ENCODE results near the gene VPS13D. TPM values are rescaled to one million over a fixed set of nuclear protein-coding genes. Genes with fewer than 3 reads are reported as not detected.
A peak's percentile ranks its signal among the peaks of the same experiment; 100 is the strongest.

VPS13D gene
- total RNA-seq, 1 experiment from 2014 or later, result 33.1 TPM

DNA sequence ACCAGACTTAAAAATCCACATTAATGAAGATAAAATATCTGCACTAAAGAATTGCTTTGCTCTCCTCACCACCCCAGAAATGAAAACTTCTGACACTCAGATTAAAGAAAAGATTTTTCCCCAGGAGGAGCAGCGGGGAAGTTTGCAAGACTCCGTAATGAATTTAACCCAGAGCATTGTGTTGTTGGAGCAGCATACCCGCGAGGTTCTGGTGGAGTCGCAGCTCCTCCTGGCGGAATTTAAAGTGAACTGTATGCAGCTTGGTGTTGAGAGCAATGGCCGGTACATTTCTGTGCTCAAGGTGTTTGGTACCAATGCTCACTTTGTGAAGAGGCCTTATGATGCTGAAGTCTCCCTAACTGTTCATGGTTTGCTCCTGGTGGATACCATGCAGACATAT, 46.4 kb downstream of the VPS13D start:
- peaks cover 21% of the 10 kb centered on the region for H3K36me3 ChIP-seq (ENCODE audit: control insufficient read depth, insufficient read depth, low read length)
- BruUV-seq (replicated peaks), result no TSS peak
- in situ Hi-C loops (cut with HindIII; ENCODE audit: low pct_unique_long_range_greater_than_20kb, low sequenced_read_pairs), result no loop called here
- POLR2A ChIA-PET, result no interaction called here
- CTCF ChIA-PET, result interaction anchor here (0.5 to 1.1 kb wide), 6 partner anchors 11 to 367 kb away, joined by 3 to 9 read pairs (median 4); no protein-coding TSS in a partner anchor
- H3K4me3 ChIP-seq (ENCODE audit: low read depth in 2 of 2, low read length in 2 of 2), result no peak overlapping the region
- H3K4me1 ChIP-seq (ENCODE audit: control insufficient read depth, insufficient read depth, low read length), result peaks cover 9% of the 10 kb centered on the region
- peak; percentile 86 for ATAC-seq
- TF ChIP-seq, protein P1, sequence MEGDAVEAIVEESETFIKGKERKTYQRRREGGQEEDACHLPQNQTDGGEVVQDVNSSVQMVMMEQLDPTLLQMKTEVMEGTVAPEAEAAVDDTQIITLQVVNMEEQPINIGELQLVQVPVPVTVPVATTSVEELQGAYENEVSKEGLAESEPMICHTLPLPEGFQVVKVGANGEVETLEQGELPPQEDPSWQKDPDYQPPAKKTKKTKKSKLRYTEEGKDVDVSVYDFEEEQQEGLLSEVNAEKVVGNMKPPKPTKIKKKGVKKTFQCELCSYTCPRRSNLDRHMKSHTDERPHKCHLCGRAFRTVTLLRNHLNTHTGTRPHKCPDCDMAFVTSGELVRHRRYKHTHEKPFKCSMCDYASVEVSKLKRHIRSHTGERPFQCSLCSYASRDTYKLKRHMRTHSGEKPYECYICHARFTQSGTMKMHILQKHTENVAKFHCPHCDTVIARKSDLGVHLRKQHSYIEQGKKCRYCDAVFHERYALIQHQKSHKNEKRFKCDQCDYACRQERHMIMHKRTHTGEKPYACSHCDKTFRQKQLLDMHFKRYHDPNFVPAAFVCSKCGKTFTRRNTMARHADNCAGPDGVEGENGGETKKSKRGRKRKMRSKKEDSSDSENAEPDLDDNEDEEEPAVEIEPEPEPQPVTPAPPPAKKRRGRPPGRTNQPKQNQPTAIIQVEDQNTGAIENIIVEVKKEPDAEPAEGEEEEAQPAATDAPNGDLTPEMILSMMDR (IDR thresholded peaks at IDR 0.05), result peak; percentile 88
- TF ChIP-seq TCF7L2 (IDR thresholded peaks at IDR 0.05; ENCODE audit: low read depth, low read length), result no peak
- no peak for TF ChIP-seq SIN3A (IDR thresholded peaks at IDR 0.05; ENCODE audit: borderline replicate concordance, insufficient read depth, low read depth, low read length)
- TF ChIP-seq POLR2AphosphoS5 (IDR thresholded peaks at IDR 0.05; ENCODE audit: low read depth, low read length), result no peak
- TF ChIP-seq, protein P2, sequence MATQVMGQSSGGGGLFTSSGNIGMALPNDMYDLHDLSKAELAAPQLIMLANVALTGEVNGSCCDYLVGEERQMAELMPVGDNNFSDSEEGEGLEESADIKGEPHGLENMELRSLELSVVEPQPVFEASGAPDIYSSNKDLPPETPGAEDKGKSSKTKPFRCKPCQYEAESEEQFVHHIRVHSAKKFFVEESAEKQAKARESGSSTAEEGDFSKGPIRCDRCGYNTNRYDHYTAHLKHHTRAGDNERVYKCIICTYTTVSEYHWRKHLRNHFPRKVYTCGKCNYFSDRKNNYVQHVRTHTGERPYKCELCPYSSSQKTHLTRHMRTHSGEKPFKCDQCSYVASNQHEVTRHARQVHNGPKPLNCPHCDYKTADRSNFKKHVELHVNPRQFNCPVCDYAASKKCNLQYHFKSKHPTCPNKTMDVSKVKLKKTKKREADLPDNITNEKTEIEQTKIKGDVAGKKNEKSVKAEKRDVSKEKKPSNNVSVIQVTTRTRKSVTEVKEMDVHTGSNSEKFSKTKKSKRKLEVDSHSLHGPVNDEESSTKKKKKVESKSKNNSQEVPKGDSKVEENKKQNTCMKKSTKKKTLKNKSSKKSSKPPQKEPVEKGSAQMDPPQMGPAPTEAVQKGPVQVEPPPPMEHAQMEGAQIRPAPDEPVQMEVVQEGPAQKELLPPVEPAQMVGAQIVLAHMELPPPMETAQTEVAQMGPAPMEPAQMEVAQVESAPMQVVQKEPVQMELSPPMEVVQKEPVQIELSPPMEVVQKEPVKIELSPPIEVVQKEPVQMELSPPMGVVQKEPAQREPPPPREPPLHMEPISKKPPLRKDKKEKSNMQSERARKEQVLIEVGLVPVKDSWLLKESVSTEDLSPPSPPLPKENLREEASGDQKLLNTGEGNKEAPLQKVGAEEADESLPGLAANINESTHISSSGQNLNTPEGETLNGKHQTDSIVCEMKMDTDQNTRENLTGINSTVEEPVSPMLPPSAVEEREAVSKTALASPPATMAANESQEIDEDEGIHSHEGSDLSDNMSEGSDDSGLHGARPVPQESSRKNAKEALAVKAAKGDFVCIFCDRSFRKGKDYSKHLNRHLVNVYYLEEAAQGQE (IDR thresholded peaks at IDR 0.05; ENCODE audit: insufficient read depth in 1 of 2, low read depth in 2 of 2, low read length in 1 of 2), result no peak
- H3K27me3 ChIP-seq (ENCODE audit: control insufficient read depth, insufficient read depth, low read length), result no peaks in the 10 kb centered on the region
- DNase-seq (ENCODE audit: low read depth, low spot score), result no peak
- no peak overlapping the region for H3K27ac ChIP-seq (ENCODE audit: low read length)
- H3K9me3 ChIP-seq (ENCODE audit: control insufficient read depth, insufficient read depth, low read depth, low read length), result no peaks in the 10 kb centered on the region
- intact Hi-C loops (cut with micrococcal nuclease; ENCODE audit: unreplicated experiment), result loop anchor here (5.0 kb wide), 1 partner anchor 381 kb away; no protein-coding TSS in a partner anchor

DNA sequence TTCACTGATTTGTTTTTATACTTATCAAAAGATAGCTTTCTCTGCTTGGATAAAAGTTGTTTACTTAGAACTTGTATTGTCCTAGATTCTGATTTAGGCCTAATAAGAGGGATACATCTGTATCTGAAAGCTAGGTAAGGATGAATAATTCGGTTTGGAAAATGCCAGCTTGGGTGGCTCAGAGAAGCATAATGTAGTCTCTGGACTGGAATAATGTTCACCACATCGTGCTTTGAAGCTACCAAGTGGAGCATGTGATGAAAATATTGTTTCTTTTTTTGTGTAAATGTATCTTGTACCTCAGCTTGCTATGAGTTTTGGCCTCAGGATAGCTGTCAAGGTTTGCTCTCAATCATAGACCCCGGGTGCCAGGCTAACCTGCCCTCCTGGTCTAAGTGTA, 49.2 kb downstream of the VPS13D start:
- no peak for TF ChIP-seq TCF7L2 (IDR thresholded peaks at IDR 0.05; ENCODE audit: low read depth, low read length)
- TF ChIP-seq, protein P2 (IDR thresholded peaks at IDR 0.05; ENCODE audit: insufficient read depth in 1 of 2, low read depth in 2 of 2, low read length in 1 of 2), result no peak
- TF ChIP-seq, protein P1 (IDR thresholded peaks at IDR 0.05), result no peak
- intact Hi-C loops (cut with micrococcal nuclease; ENCODE audit: unreplicated experiment), result loop anchor here (5.0 kb wide), 1 partner anchor 378 kb away; no protein-coding TSS in a partner anchor

More for the DNA sequence above, 49.2 kb downstream of the VPS13D start:
- H3K27ac ChIP-seq (ENCODE audit: low read length), result no peak overlapping the region
- no peaks in the 10 kb centered on the region for H3K27me3 ChIP-seq (ENCODE audit: control insufficient read depth, insufficient read depth, low read length)
- ATAC-seq (no peak), DNase-seq (ENCODE audit: low read depth, low spot score) (no peak)
- ChIA-PET CTCF (interaction anchor here (0.6 kb wide), 1 partner anchor 20 kb away, joined by 4 read pairs; no protein-coding TSS in a partner anchor), POLR2A (no interaction called here)
- H3K4me1 ChIP-seq (ENCODE audit: control insufficient read depth, insufficient read depth, low read length), result no peaks in the 10 kb centered on the region
- no peak overlapping the region for H3K4me3 ChIP-seq (ENCODE audit: low read depth in 2 of 2, low read length in 2 of 2)
- no TSS peak for BruUV-seq (replicated peaks)
- no peaks in the 10 kb centered on the region for H3K9me3 ChIP-seq (ENCODE audit: control insufficient read depth, insufficient read depth, low read depth, low read length)
- in situ Hi-C loops (cut with HindIII; ENCODE audit: low pct_unique_long_range_greater_than_20kb, low sequenced_read_pairs), result no loop called here
- peaks cover 16% of the 10 kb centered on the region for H3K36me3 ChIP-seq (ENCODE audit: control insufficient read depth, insufficient read depth, low read length)

Data from Panc1 (cell line).